ENCODE measurements around the gene INTS12. TPM values are rescaled to one million over a fixed set of nuclear protein-coding genes. Genes with fewer than 3 reads are reported as not detected.

The INTS12 gene
- 32.7 and 33.8 TPM in 2 replicates for total RNA-seq

GRCh38 chr4:105708181-105709080 lies at the start of gene INTS12, which contains the start of gene GSTCD:
INTS12 (minus strand) TSS chr4:105708689; CDS start chr4:105700005, 8,684 bp downstream.
GSTCD (plus strand) TSS chr4:105708784; CDS start chr4:105717614, 8,830 bp downstream.

Other genes with a start within 250 kb of the INTS12 start
- 117 and 144 TPM in 2 replicates for gene PPA2, start 234.6 kb downstream of the INTS12 start, total RNA-seq
- 0.21 TPM in 1 of 2 replicates, not detected in the other for gene ARHGEF38, start 156.1 kb downstream of the INTS12 start, total RNA-seq
- 17.3 and 19.5 TPM in 2 replicates for gene GSTCD, start 95 bp upstream of the INTS12 start, total RNA-seq
- 1.4 and 19.7 TPM in 2 replicates for gene NPNT, start 186.8 kb upstream of the INTS12 start, total RNA-seq